T-cell (primary cell): Measurements from ENCODE around the gene ADAMTS14. TPM values are rescaled to one million over a fixed set of nuclear protein-coding genes. Genes with fewer than 3 reads are reported as not detected.

Experiments
- ATAC-seq, 4 experiments: fragments of 200-7000 bp in 3 of 4; fragments of 150-1000 bp in 1 of 4; cut with Tn5 transposase; replicated peaks in 1 of 4; 1 replicate in 3 of 4; 2 replicates in 1 of 4; pipeline ENCODE4 v1.10.0; 2021; ENCODE audit warnings: moderate library complexity in 3 of 4, mild to moderate bottlenecking in 2 of 4, moderate number of reproducible peaks in 1 of 4
- CTCF ChIA-PET, 2 donors: fragments of 300-600 bp; sonication (Branson Sonifier 250); formaldehyde crosslinking; loops; one replicate each; lab custom pipeline; 2022; ENCODE audit warnings: antibody characterized with exemption in 2 of 2; lab: Charles Lee
- POLR2A ChIA-PET, 2 donors: fragments of 300-600 bp; sonication (Branson Sonifier 250); formaldehyde crosslinking; loops; one replicate each; lab custom pipeline; 2022; ENCODE audit warnings: antibody characterized with exemption in 2 of 2; lab: Charles Lee
- DNase-seq, 35 experiments: peaks; one replicate each; pipeline versions ENCODE4 v3.0.0 to v3.0.0-alpha.2; 2013 to 2023
- H3K27ac ChIP-seq: one replicate; pipeline ENCODE4 v1.5.1; 2013; ENCODE audit warnings: low read length
- H3K27me3 ChIP-seq, 2 experiments: replicated peaks in 1 of 2; 1 replicate in 1 of 2; 2 replicates in 1 of 2; pipeline versions ENCODE4 v1.6.1 to v1.7.0; 2013; ENCODE audit warnings: low read length in 1 of 2, mixed read lengths in 1 of 2; ENCODE audit not compliant: control insufficient read depth in 2 of 2, insufficient read depth in 2 of 2; ENCODE audit errors: extremely low read depth in 1 of 2
- H3K36me3 ChIP-seq, 2 donors: 1 replicate in 1 of 2; 2 replicates in 1 of 2; pipeline versions ENCODE4 v1.6.1 to v1.7.0; 2013; ENCODE audit warnings: low read length in 1 of 2; ENCODE audit not compliant: control insufficient read depth in 2 of 2, insufficient read depth in 1 of 2; ENCODE audit errors: extremely low read depth in 1 of 2
- H3K4me1 ChIP-seq, 2 experiments: 1 replicate in 1 of 2; 2 replicates in 1 of 2; pipeline versions ENCODE4 v1.6.1 to v1.7.0; 2013; ENCODE audit warnings: low read length in 2 of 2, mixed read lengths in 1 of 2; ENCODE audit not compliant: insufficient read depth in 2 of 2, control insufficient read depth in 1 of 2; ENCODE audit errors: extremely low read depth in 1 of 2
- H3K4me3 ChIP-seq, 2 donors: 1 replicate in 1 of 2; 2 replicates in 1 of 2; pipeline versions ENCODE4 v1.5.1 to v1.7.0; 2013; ENCODE audit warnings: mild to moderate bottlenecking in 2 of 2, low read length in 1 of 2, moderate library complexity in 1 of 2; ENCODE audit not compliant: control insufficient read depth in 1 of 2; ENCODE audit errors: extremely low read depth in 1 of 2
- H3K9me3 ChIP-seq: 2 replicates; pipeline ENCODE4 v1.7.0; 2013
- H3K27ac Mint-ChIP-seq, 2 donors: one replicate each; pipeline ENCODE4 v1.8.0; 2020 to 2021; ENCODE audit warnings: mild to moderate bottlenecking in 2 of 2, mixed read lengths in 2 of 2
- H3K27me3 Mint-ChIP-seq, 2 donors: one replicate each; pipeline ENCODE4 v1.8.0; 2021 to 2022; ENCODE audit warnings: mixed read lengths in 2 of 2
- H3K36me3 Mint-ChIP-seq: one replicate; pipeline ENCODE4 v1.8.0; 2021; ENCODE audit warnings: mixed read lengths
- H3K4me1 Mint-ChIP-seq, 3 donors: one replicate each; pipeline ENCODE4 v1.8.0; 2020 to 2022; ENCODE audit warnings: mixed read lengths in 3 of 3, mild to moderate bottlenecking in 1 of 3
- H3K4me3 Mint-ChIP-seq, 3 donors: one replicate each; pipeline ENCODE4 v1.8.0; 2020 to 2022; ENCODE audit warnings: mild to moderate bottlenecking in 3 of 3, mixed read lengths in 3 of 3, moderate library complexity in 3 of 3
- H3K9me3 Mint-ChIP-seq, 3 donors: one replicate each; pipeline ENCODE4 v1.8.0; 2020 to 2022; ENCODE audit warnings: mixed read lengths in 3 of 3
- WGBS: methylation state at CpG from one replicate; pipeline ENCODE4 v1.1.5; 2013; ENCODE audit warnings: missing lambda C conversion rate; ENCODE audit not compliant: insufficient coverage; 5-methylcytosine and 5-hydroxymethylcytosine counted together
- total RNA-seq, 35 experiments: library from RNA in 6 of 35; stranded (reverse) in 6 of 35; fragments of 120-200 nt in 1 of 35; gene quantifications; one replicate each; pipeline versions ENCODE4 v1.2.1 to v1.2.4 and lab custom pipeline; 2013 to 2026

ADAMTS14 gene
- total RNA-seq, 5 donors from 2014 or later (not counting 1 experiment from before 2014, with no cell fraction given), result 0.09 to 0.13 (median 0.10) TPM; not detected in 1

GRCh38 chr10:70702190-70702763 is 30.0 kb downstream of the ADAMTS14 start:
- Mint-ChIP-seq H3K27me3 (no peaks in the 10 kb centered on the region), H3K4me1 (no peaks in the 10 kb centered on the region), H3K4me3 (no peak overlapping the region), H3K36me3 (no peaks in the 10 kb centered on the region), H3K9me3 (no peaks in the 10 kb centered on the region), H3K27ac (no peak overlapping the region)
- peaks cover 0 to 4% of the 10 kb centered on the region in 2 experiments for H3K27me3 ChIP-seq
- ChIA-PET POLR2A (no interaction called here), CTCF (no interaction called here)
- no peaks in the 10 kb centered on the region for H3K4me1 ChIP-seq
- 95% methylated on average over 15 of the region's 15 CpGs for WGBS
- no peak for DNase-seq
- H3K4me3 ChIP-seq, result no peak overlapping the region
- no peak for ATAC-seq
- H3K27ac ChIP-seq, result no peak overlapping the region
- H3K9me3 ChIP-seq, result no peaks in the 10 kb centered on the region
- H3K36me3 ChIP-seq, result no peaks in the 10 kb centered on the region

- H3K4me1 Mint-ChIP-seq, result no peaks in the 10 kb centered on the region
These were observed 31.9 kb downstream of the ADAMTS14 start for GRCh38 chr10:70704211-70704610.

GRCh38 chr10:70705121-70705861 is 33.0 kb downstream of the ADAMTS14 start:
- no peaks in the 10 kb centered on the region for H3K4me1 Mint-ChIP-seq
- H3K27ac ChIP-seq, result no peak overlapping the region
- POLR2A ChIA-PET, result no interaction called here
- H3K27ac Mint-ChIP-seq, result no peak overlapping the region
- no peaks in the 10 kb centered on the region for H3K27me3 Mint-ChIP-seq
- peaks cover 0 to 4% of the 10 kb centered on the region in 2 experiments for H3K27me3 ChIP-seq
- ATAC-seq, result no peak
- CTCF ChIA-PET, result no interaction called here
- no peaks in the 10 kb centered on the region for H3K9me3 Mint-ChIP-seq
- H3K4me3 Mint-ChIP-seq, result no peak overlapping the region
- H3K4me1 ChIP-seq, result no peaks in the 10 kb centered on the region
- WGBS, result 82% methylated on average over 5 of the region's 18 CpGs
- H3K36me3 ChIP-seq, result no peaks in the 10 kb centered on the region
- H3K9me3 ChIP-seq, result no peaks in the 10 kb centered on the region
- no peak for DNase-seq
- no peaks in the 10 kb centered on the region for H3K36me3 Mint-ChIP-seq
- H3K4me3 ChIP-seq, result no peak overlapping the region

More at GRCh38 chr10:70704211-70704610, 31.9 kb downstream of the ADAMTS14 start:
- Histone ChIP-seq H3K4me1 (no peaks in the 10 kb centered on the region), H3K36me3 (no peaks in the 10 kb centered on the region), H3K9me3 (no peaks in the 10 kb centered on the region), H3K27ac (no peak overlapping the region), H3K4me3 (no peak overlapping the region), H3K27me3 (peaks cover 0 to 4% of the 10 kb centered on the region in 2 experiments)
- H3K27me3 Mint-ChIP-seq, result no peaks in the 10 kb centered on the region
- ChIA-PET CTCF (no interaction called here), POLR2A (no interaction called here)
- ATAC-seq (no peak), DNase-seq (no peak)
- no peaks in the 10 kb centered on the region for H3K9me3 Mint-ChIP-seq
- 79% methylated on average over 5 of the region's 5 CpGs for WGBS
- no peak overlapping the region for H3K4me3 Mint-ChIP-seq
- H3K27ac Mint-ChIP-seq, result no peak overlapping the region
- no peaks in the 10 kb centered on the region for H3K36me3 Mint-ChIP-seq

GRCh38 chr10:70711177-70711576 is 38.9 kb downstream of the ADAMTS14 start:
- Histone ChIP-seq H3K4me3 (no peak overlapping the region), H3K4me1 (no peaks in the 10 kb centered on the region), H3K27me3 (peaks cover 0 to 4% of the 10 kb centered on the region in 2 experiments), H3K36me3 (no peaks in the 10 kb centered on the region), H3K9me3 (no peaks in the 10 kb centered on the region), H3K27ac (no peak overlapping the region)
- Mint-ChIP-seq H3K9me3 (no peaks in the 10 kb centered on the region), H3K4me1 (no peaks in the 10 kb centered on the region), H3K27me3 (no peaks in the 10 kb centered on the region), H3K4me3 (no peak overlapping the region), H3K27ac (no peak overlapping the region), H3K36me3 (no peaks in the 10 kb centered on the region)
- WGBS, result 79% methylated on average over 5 of the region's 7 CpGs
- ChIA-PET CTCF (no interaction called here), POLR2A (no interaction called here)
- no peak for DNase-seq
- no peak for ATAC-seq

- DNase-seq (no peak), ATAC-seq (no peak)
- Histone ChIP-seq H3K4me3 (no peak overlapping the region), H3K36me3 (no peaks in the 10 kb centered on the region), H3K9me3 (no peaks in the 10 kb centered on the region), H3K4me1 (no peaks in the 10 kb centered on the region), H3K27me3 (no peaks in the 10 kb centered on the region), H3K27ac (no peak overlapping the region)
- Mint-ChIP-seq H3K4me1 (no peaks in the 10 kb centered on the region), H3K4me3 (no peak overlapping the region), H3K9me3 (no peaks in the 10 kb centered on the region), H3K36me3 (no peaks in the 10 kb centered on the region), H3K27me3 (no peaks in the 10 kb centered on the region), H3K27ac (no peak overlapping the region)
- 66% methylated on average over 4 of the region's 7 CpGs for WGBS
- ChIA-PET CTCF (no interaction called here), POLR2A (no interaction called here)
These were observed 39.6 kb downstream of the ADAMTS14 start for GRCh38 chr10:70711911-70712310.

GRCh38 chr10:70714245-70714644 is 41.9 kb downstream of the ADAMTS14 start:
- H3K4me3 Mint-ChIP-seq, result no peak overlapping the region
- ChIA-PET POLR2A (no interaction called here), CTCF (no interaction called here)

More at GRCh38 chr10:70714245-70714644, 41.9 kb downstream of the ADAMTS14 start:
- no peaks in the 10 kb centered on the region for H3K36me3 Mint-ChIP-seq
- no peaks in the 10 kb centered on the region for H3K9me3 Mint-ChIP-seq
- WGBS, result 61% methylated on average over 3 of the region's 4 CpGs
- H3K27ac ChIP-seq, result no peak overlapping the region
- H3K27me3 ChIP-seq, result no peaks in the 10 kb centered on the region
- DNase-seq, result no peak
- H3K36me3 ChIP-seq, result no peaks in the 10 kb centered on the region
- H3K4me1 Mint-ChIP-seq, result no peaks in the 10 kb centered on the region
- H3K4me1 ChIP-seq, result no peaks in the 10 kb centered on the region
- ATAC-seq, result no peak
- no peak overlapping the region for H3K4me3 ChIP-seq
- H3K27ac Mint-ChIP-seq, result no peak overlapping the region
- H3K27me3 Mint-ChIP-seq, result no peaks in the 10 kb centered on the region
- H3K9me3 ChIP-seq, result no peaks in the 10 kb centered on the region
